ENCODE data around the gene AUTS2. TPM values are rescaled to one million over a fixed set of nuclear protein-coding genes. Genes with fewer than 3 reads are reported as not detected.

AUTS2 gene
- total and polyA plus RNA-seq, 9 of the 15 experiments (the other 6 are each of a cell fraction or from before 2014, with no cell fraction given), result 0.58 TPM; not detected in 8

GRCh38 chr7:69696054-69696591 lies 97.8 kb downstream of the AUTS2 start:
- no peak for DNase-seq (ENCODE audit: extremely low read depth in 1 of 4, low spot score in 3 of 4)
- in situ Hi-C loops (cut with MboI), result loop anchor here (25.0 kb wide), 1 partner anchor 1241 kb away; no protein-coding TSS in a partner anchor
- no peaks in the 10 kb centered on the region for H3K4me1 ChIP-seq (replicated peaks in 1 of 2; ENCODE audit: control insufficient read depth in 2 of 2, insufficient read depth in 2 of 2, low read length in 2 of 2)
- TF ChIP-seq, protein P1, sequence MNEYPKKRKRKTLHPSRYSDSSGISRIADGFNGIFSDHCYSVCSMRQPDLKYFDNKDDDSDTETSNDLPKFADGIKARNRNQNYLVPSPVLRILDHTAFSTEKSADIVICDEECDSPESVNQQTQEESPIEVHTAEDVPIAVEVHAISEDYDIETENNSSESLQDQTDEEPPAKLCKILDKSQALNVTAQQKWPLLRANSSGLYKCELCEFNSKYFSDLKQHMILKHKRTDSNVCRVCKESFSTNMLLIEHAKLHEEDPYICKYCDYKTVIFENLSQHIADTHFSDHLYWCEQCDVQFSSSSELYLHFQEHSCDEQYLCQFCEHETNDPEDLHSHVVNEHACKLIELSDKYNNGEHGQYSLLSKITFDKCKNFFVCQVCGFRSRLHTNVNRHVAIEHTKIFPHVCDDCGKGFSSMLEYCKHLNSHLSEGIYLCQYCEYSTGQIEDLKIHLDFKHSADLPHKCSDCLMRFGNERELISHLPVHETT (CRISPR knock-in tag; conservative IDR thresholded peaks at IDR 0.05 in 1 of 2, IDR thresholded peaks at IDR 0.05 in 1 of 2), result no peak
- no peak for TF ChIP-seq HES1 (IDR thresholded peaks at IDR 0.05; ENCODE audit: low read depth)
- no peak for TF ChIP-seq BACH1 (tag; IDR thresholded peaks at IDR 0.05)
- no peak for TF ChIP-seq ETV6 (IDR thresholded peaks at IDR 0.05; ENCODE audit: borderline replicate concordance in 1 of 2, low read depth in 2 of 2, low read length in 1 of 2)
- no peak for TF ChIP-seq ETV6 (CRISPR knock-in tag; IDR thresholded peaks at IDR 0.05; ENCODE audit: borderline replicate concordance)
- TF ChIP-seq ZBTB7A (IDR thresholded peaks at IDR 0.05; ENCODE audit: borderline replicate concordance, control insufficient read depth, low read depth, low read length), result no peak
- TF ChIP-seq ZNF407 (IDR thresholded peaks at IDR 0.05; ENCODE audit: low read depth), result no peak
- no peak for TF ChIP-seq XRCC5 (IDR thresholded peaks at IDR 0.05; ENCODE audit: low read depth, low read length)
- no peak for TF ChIP-seq ZNF449 (CRISPR knock-in tag; IDR thresholded peaks at IDR 0.05)

More at GRCh38 chr7:69696054-69696591, 97.8 kb downstream of the AUTS2 start:
- H3K36me3 ChIP-seq (ENCODE audit: control insufficient read depth, insufficient read depth, low read length), result no peaks in the 10 kb centered on the region
- ChIA-PET CTCF (ENCODE audit: low intra/inter-chr PET ratio) (no interaction called here), POLR2A (interaction anchor here (1.0 kb wide), 1 partner anchor 8 kb away, joined by 3 read pairs; no protein-coding TSS in a partner anchor)
- intact Hi-C loops (cut with micrococcal nuclease), result no loop called here
- no peaks in the 10 kb centered on the region for H3K9me1 ChIP-seq (ENCODE audit: control insufficient read depth, insufficient read depth, low read length)
- H3K4me2 ChIP-seq (ENCODE audit: insufficient read depth, low read length), result no peak overlapping the region
- peaks cover 0 to 2% of the 10 kb centered on the region in 2 experiments; a peak in 1 of 5 replicates for H3K27me3 ChIP-seq (ENCODE audit: control insufficient read depth in 2 of 2, insufficient read depth in 2 of 2, low read length in 2 of 2)
- no peaks in the 10 kb centered on the region for H3K79me2 ChIP-seq (ENCODE audit: control insufficient read depth, insufficient read depth, low read length)
- H3K9ac ChIP-seq (ENCODE audit: insufficient read depth in 1 of 2, low read depth in 2 of 2, low read length in 2 of 2), result no peak overlapping the region
- ATAC-seq (no peak), FAIRE-seq (no peak)
- H3K4me3 ChIP-seq, result no peak overlapping the region
- 0 out of 2 replicates have a peak, but pooled peaks cover 2% of the 10 kb centered on the region for H4K20me1 ChIP-seq (replicated peaks; ENCODE audit: control insufficient read depth, insufficient read depth, low read length)
- no peaks in the 10 kb centered on the region for H3K9me3 ChIP-seq (replicated peaks; ENCODE audit: control insufficient read depth, insufficient read depth, low read depth, low read length)
- no peak overlapping the region for H3K27ac ChIP-seq (ENCODE audit: extremely low read depth, low read depth, low read length)
- no TSS peak for BruUV-seq (replicated peaks)
- 1% methylated on average over 7 of the region's 7 CpGs for WGBS (ENCODE audit: insufficient coverage, low coverage, missing lambda C conversion rate)
- no peak overlapping the region for H2AFZ ChIP-seq (ENCODE audit: low read depth, low read length)
